GM19438 (cell line): ENCODE measurements around the gene GMPPA.
A peak's percentile ranks its signal among the peaks of the same experiment; 100 is the strongest.

Source experiments
- ATAC-seq: cut with Tn5 transposase; IDR thresholded peaks from one replicate; pipeline ENCODE4 v1.9.1; 2021; ENCODE audit warnings: low read depth; ENCODE audit not compliant: unreplicated experiment

Gene GMPPA

GRCh38 chr2:219498280-219499057 is at the start of gene GMPPA:
Gene GMPPA (plus strand): TSS chr2:219498891. CDS start chr2:219499976, 1,085 bp downstream.
- ATAC-seq = peak; percentile 90

- ATAC-seq = no peak
Observed at GRCh38 chr2:219449609-219450008, 49.1 kb upstream of the GMPPA start.

GRCh38 chr2:219451661-219452360 is 46.9 kb upstream of the GMPPA start:
- no peak for ATAC-seq

- ATAC-seq = no peak
Observed at GRCh38 chr2:219452361-219453317, 46.1 kb upstream of the GMPPA start.

- no peak for ATAC-seq
Observed at GRCh38 chr2:219453671-219454590, 44.8 kb upstream of the GMPPA start.

GRCh38 chr2:219455581-219455980 is 43.1 kb upstream of the GMPPA start:
- ATAC-seq = no peak

GRCh38 chr2:219457784-219458369 is 40.8 kb upstream of the GMPPA start:
- ATAC-seq = no peak

GRCh38 chr2:219458996-219459395 is 39.7 kb upstream of the GMPPA start:
- ATAC-seq = no peak

GRCh38 chr2:219459460-219460311 is 39.0 kb upstream of the GMPPA start:
- ATAC-seq = no peak

GRCh38 chr2:219460424-219460926 is 38.2 kb upstream of the GMPPA start:
- ATAC-seq = no peak

GRCh38 chr2:219461047-219461514 is 37.6 kb upstream of the GMPPA start:
- ATAC-seq = peak; percentile 68

- no peak for ATAC-seq
Observed at GRCh38 chr2:219461669-219462068, 37.0 kb upstream of the GMPPA start.

GRCh38 chr2:219462349-219462748 is 36.3 kb upstream of the GMPPA start:
- ATAC-seq = no peak

GRCh38 chr2:219464286-219465032 is 34.2 kb upstream of the GMPPA start:
- no peak for ATAC-seq

GRCh38 chr2:219465659-219466561 is 32.8 kb upstream of the GMPPA start:
- no peak for ATAC-seq
